Neural progenitor cell (in vitro differentiated cells): ENCODE measurements around the gene JSRP1. TPM values are rescaled to one million over a fixed set of nuclear protein-coding genes. Genes with fewer than 3 reads are reported as not detected.

ENCODE experiments used
- DNase-seq: peaks from one replicate; pipeline ENCODE4 v3.0.0-alpha.2; 2016; ENCODE audit warnings: low spot score
- H2AFZ ChIP-seq: fragments of 200-600 bp; sonication (generic); replicated peaks from 2 replicates; pipeline ENCODE4 v1.6.1; 2016; ENCODE audit warnings: antibody characterized with exemption
- H3F3A ChIP-seq: fragments of 200-600 bp; sonication (generic); 2 replicates; pipeline ENCODE4 v1.6.1; 2016; ENCODE audit warnings: antibody characterized with exemption, low read depth
- H3K27ac ChIP-seq: fragments of 200-600 bp; sonication (generic); 2 replicates; pipeline ENCODE4 v1.5.1; 2016; ENCODE audit warnings: mild to moderate bottlenecking
- H3K27me3 ChIP-seq: fragments of 200-600 bp; sonication (generic); 2 replicates; pipeline ENCODE4 v1.6.1; 2016; ENCODE audit warnings: mild to moderate bottlenecking, moderate library complexity
- H3K36me3 ChIP-seq: fragments of 200-600 bp; sonication (generic); 2 replicates; pipeline ENCODE4 v1.5.1; 2016
- H3K4me1 ChIP-seq: fragments of 200-600 bp; sonication (generic); 2 replicates; pipeline ENCODE4 v1.6.1; 2016; ENCODE audit warnings: mixed run types
- H3K4me2 ChIP-seq: fragments of 200-600 bp; sonication (generic); 2 replicates; pipeline ENCODE4 v1.6.1; 2016
- H3K4me3 ChIP-seq: fragments of 200-600 bp; sonication (generic); 2 replicates; pipeline ENCODE4 v1.5.1; 2016
- H3K79me2 ChIP-seq: fragments of 200-600 bp; sonication (generic); 2 replicates; pipeline ENCODE4 v1.6.1; 2016; ENCODE audit warnings: low read depth
- H3K9ac ChIP-seq: fragments of 200-600 bp; sonication (generic); 2 replicates; pipeline ENCODE4 v1.6.1; 2016
- H3K9me3 ChIP-seq: fragments of 200-600 bp; sonication (generic); 2 replicates; pipeline ENCODE4 v1.5.1; 2016; ENCODE audit warnings: low read depth
- H4K20me1 ChIP-seq: fragments of 200-600 bp; sonication (generic); 2 replicates; pipeline ENCODE4 v1.6.1; 2016; ENCODE audit warnings: low read depth
- H3K27ac Mint-ChIP-seq: 3 replicates; pipeline ENCODE4 v1.8.0; 2021; ENCODE audit warnings: mixed read lengths
- H3K27me3 Mint-ChIP-seq: 2 replicates; pipeline ENCODE4 v1.8.0; 2022; ENCODE audit warnings: low read depth, mild to moderate bottlenecking, inconsistent platforms, moderate library complexity, mixed read lengths; ENCODE audit not compliant: insufficient read depth
- H3K36me3 Mint-ChIP-seq: 3 replicates; pipeline ENCODE4 v1.8.0; 2021; ENCODE audit warnings: mixed read lengths
- H3K4me1 Mint-ChIP-seq: 3 replicates; pipeline ENCODE4 v1.8.0; 2021; ENCODE audit warnings: mixed read lengths
- H3K4me3 Mint-ChIP-seq: 3 replicates; pipeline ENCODE4 v1.8.0; 2021; ENCODE audit warnings: mild to moderate bottlenecking, moderate library complexity, mixed read lengths
- H3K9me3 Mint-ChIP-seq: 3 replicates; pipeline ENCODE4 v1.8.0; 2020; ENCODE audit warnings: mixed read lengths
- EZH2 ChIP-seq: fragments of 200-600 bp; sonication (generic); IDR thresholded peaks from 2 replicates; pipeline ENCODE4 v1.6.1; 2017; ENCODE audit warnings: antibody characterized with exemption, mild to moderate bottlenecking, moderate library complexity
- EZH2phosphoT487 ChIP-seq: fragments of 200-600 bp; sonication (generic); IDR thresholded peaks from 2 replicates; pipeline ENCODE4 v1.6.1; 2017; ENCODE audit warnings: antibody characterized with exemption
- microRNA counts: library from miRNA; unstranded; fragments of <30 nt; microRNA quantifications from one replicate; lab custom pipeline; 2016
- microRNA-seq: library from miRNA; unstranded; fragments of <30 nt; microRNA quantifications from one replicate; pipeline ENCODE4, GENCODE V29; 2016
- small RNA-seq: library from RNA; depleted of rRNA; stranded (forward); fragments of <200 nt; gene quantifications from one replicate; pipeline ENCODE3, GENCODE V24; 2015
- total RNA-seq: library from RNA; depleted of rRNA; stranded (reverse); fragments of >200 nt; gene quantifications from 2 replicates; pipeline ENCODE4 v1.2.3, GENCODE V29; 2015; ENCODE audit warnings: low replicate concordance
- TF ChIP-seq, protein P1 (sequence below): fragments of 200-600 bp; sonication (generic); IDR thresholded peaks from 2 replicates; pipeline ENCODE4 v1.5.1; 2017; ENCODE audit warnings: antibody characterized with exemption, mild to moderate bottlenecking

JSRP1 gene
- total RNA-seq, 1 donor from 2014 or later, result not detected

- H3K27ac Mint-ChIP-seq, result no peak overlapping the region
- no peak overlapping the region for H3K4me3 Mint-ChIP-seq
- Histone ChIP-seq H3K9me3 (no peaks in the 10 kb centered on the region), H3F3A (no peaks in the 10 kb centered on the region), H3K27ac (no peak overlapping the region), H3K4me1 (peaks cover 5% of the 10 kb centered on the region), H2AFZ (no peak overlapping the region), H3K4me2 (no peak overlapping the region), H4K20me1 (peaks cover 17% of the 10 kb centered on the region), H3K79me2 (no peaks in the 10 kb centered on the region), H3K27me3 (no peaks in the 10 kb centered on the region), H3K4me3 (no peak overlapping the region), H3K36me3 (no peaks in the 10 kb centered on the region), H3K9ac (no peak overlapping the region)
- peaks cover 15% of the 10 kb centered on the region for H3K36me3 Mint-ChIP-seq
- no peaks in the 10 kb centered on the region for H3K9me3 Mint-ChIP-seq
- peaks cover 15% of the 10 kb centered on the region for H3K27me3 Mint-ChIP-seq
- H3K4me1 Mint-ChIP-seq, result no peaks in the 10 kb centered on the region
- DNase-seq, result no peak
- TF ChIP-seq EZH2phosphoT487, result no peak
Observed at GRCh38 chr19:2207008-2207407, 49.2 kb downstream of the JSRP1 start.

DNA sequence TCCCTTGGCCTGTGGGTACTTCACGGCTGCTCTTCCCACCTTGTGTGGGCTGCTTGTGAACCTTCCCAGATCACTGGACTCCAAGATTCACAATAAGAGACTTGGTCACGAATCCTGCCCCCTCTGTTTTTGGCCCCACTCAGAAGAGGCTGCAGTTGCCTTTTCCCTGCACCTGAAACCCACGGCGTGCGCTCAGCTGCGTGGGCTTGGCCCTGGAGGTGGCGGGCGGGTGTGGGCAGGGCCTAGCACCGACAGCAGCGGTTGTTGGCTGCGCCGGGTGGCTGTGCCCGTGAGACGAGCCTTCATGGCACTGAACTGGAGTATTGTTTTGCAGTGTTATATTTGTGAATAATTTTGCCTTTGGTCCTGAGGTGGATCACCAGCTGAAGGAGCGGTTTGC is 53.9 kb downstream of the JSRP1 start:
- Mint-ChIP-seq H3K27me3 (peaks cover 10% of the 10 kb centered on the region), H3K9me3 (no peaks in the 10 kb centered on the region), H3K27ac (no peak overlapping the region), H3K36me3 (peaks cover 9% of the 10 kb centered on the region), H3K4me3 (no peak overlapping the region), H3K4me1 (peaks cover 5% of the 10 kb centered on the region)
- TF ChIP-seq EZH2 (no peak), EZH2phosphoT487 (no peak)
- TF ChIP-seq, protein P1, sequence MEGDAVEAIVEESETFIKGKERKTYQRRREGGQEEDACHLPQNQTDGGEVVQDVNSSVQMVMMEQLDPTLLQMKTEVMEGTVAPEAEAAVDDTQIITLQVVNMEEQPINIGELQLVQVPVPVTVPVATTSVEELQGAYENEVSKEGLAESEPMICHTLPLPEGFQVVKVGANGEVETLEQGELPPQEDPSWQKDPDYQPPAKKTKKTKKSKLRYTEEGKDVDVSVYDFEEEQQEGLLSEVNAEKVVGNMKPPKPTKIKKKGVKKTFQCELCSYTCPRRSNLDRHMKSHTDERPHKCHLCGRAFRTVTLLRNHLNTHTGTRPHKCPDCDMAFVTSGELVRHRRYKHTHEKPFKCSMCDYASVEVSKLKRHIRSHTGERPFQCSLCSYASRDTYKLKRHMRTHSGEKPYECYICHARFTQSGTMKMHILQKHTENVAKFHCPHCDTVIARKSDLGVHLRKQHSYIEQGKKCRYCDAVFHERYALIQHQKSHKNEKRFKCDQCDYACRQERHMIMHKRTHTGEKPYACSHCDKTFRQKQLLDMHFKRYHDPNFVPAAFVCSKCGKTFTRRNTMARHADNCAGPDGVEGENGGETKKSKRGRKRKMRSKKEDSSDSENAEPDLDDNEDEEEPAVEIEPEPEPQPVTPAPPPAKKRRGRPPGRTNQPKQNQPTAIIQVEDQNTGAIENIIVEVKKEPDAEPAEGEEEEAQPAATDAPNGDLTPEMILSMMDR, result no peak
- H3K4me3 ChIP-seq, result no peak overlapping the region
- H2AFZ ChIP-seq, result no peak overlapping the region
- peaks cover 31% of the 10 kb centered on the region for H4K20me1 ChIP-seq
- H3K36me3 ChIP-seq, result no peaks in the 10 kb centered on the region
- H3K27ac ChIP-seq, result no peak overlapping the region
- no peaks in the 10 kb centered on the region for H3K9me3 ChIP-seq
- DNase-seq, result no peak
- no peak overlapping the region for H3K9ac ChIP-seq
- no peaks in the 10 kb centered on the region for H3K27me3 ChIP-seq
- H3K4me2 ChIP-seq, result no peak overlapping the region
- H3K79me2 ChIP-seq, result peaks cover 13% of the 10 kb centered on the region
- H3F3A ChIP-seq, result peaks cover 6% of the 10 kb centered on the region
- peaks cover 6% of the 10 kb centered on the region for H3K4me1 ChIP-seq

MicroRNAs encoded within 50 kb of the gene (microRNA counts, 767-probe panel; counts per million panel counts)
- 460 counts per million, percentile 90 among the panel's probes with 10 or more counts for microRNA hsa-miR-1227 (lab: Ali Mortazavi, UCI)

Small RNA genes within 50 kb of the gene (microRNA-seq; reads per million reads assigned to microRNA genes)
- gene MIR1227, result 4.5 reads per million, percentile 23 among the genes with 10 or more reads in this experiment
- gene MIR4321, result not detected

Small RNA genes within 50 kb of the gene (small RNA-seq; reads per million reads assigned to genes)
- gene MIR1227, result not detected

Other genes starting within 250 kb of the JSRP1 start
- gene BTBD2, start 240.7 kb downstream of the JSRP1 start, total RNA-seq, result 48.8 and 148 TPM in 2 replicates
- gene MKNK2, start 205.2 kb downstream of the JSRP1 start, total RNA-seq, result 46.0 and 106 TPM in 2 replicates
- gene MOB3A, start 160.1 kb downstream of the JSRP1 start, total RNA-seq, result 6.0 and 15.9 TPM in 2 replicates
- gene IZUMO4, start 159.5 kb downstream of the JSRP1 start, total RNA-seq, result 3.7 TPM in 1 of 2 replicates, not detected in the other
- gene AP3D1, start 104.9 kb downstream of the JSRP1 start, total RNA-seq, result 50.9 and 93.7 TPM in 2 replicates
- gene DOT1L, start 92.5 kb downstream of the JSRP1 start, total RNA-seq, result 8.9 and 21.1 TPM in 2 replicates
- gene PLEKHJ1, start 20.1 kb downstream of the JSRP1 start, total RNA-seq, result 77.6 and 145 TPM in 2 replicates
- 14.4 and 50.7 TPM in 2 replicates for gene SF3A2, start 19.6 kb downstream of the JSRP1 start, total RNA-seq
- 3.5 and 22.4 TPM in 2 replicates for gene AMH, start 7.1 kb downstream of the JSRP1 start, total RNA-seq
- not detected in 2 replicates for gene PEAK3, start 25.8 kb upstream of the JSRP1 start, total RNA-seq
- 1.5 TPM in 1 of 2 replicates, not detected in the other for gene LINGO3, start 51.7 kb upstream of the JSRP1 start, total RNA-seq
- gene LSM7, start 72.2 kb upstream of the JSRP1 start, total RNA-seq, result 183 and 317 TPM in 2 replicates
- 20.7 and 90.9 TPM in 2 replicates for gene SPPL2B, start 72.3 kb upstream of the JSRP1 start, total RNA-seq
- 0.40 TPM in 1 of 2 replicates, not detected in the other for gene TMPRSS9, start 103.8 kb upstream of the JSRP1 start, total RNA-seq
- 22.3 and 37.9 TPM in 2 replicates for gene TIMM13, start 171.2 kb upstream of the JSRP1 start, total RNA-seq
- 78.0 and 246 TPM in 2 replicates for gene LMNB2, start 200.5 kb upstream of the JSRP1 start, total RNA-seq
- 3.9 and 6.2 TPM in 2 replicates for gene GADD45B, start 219.7 kb upstream of the JSRP1 start, total RNA-seq